GM21515 (cell line): Measurements from ENCODE around the gene LGALS3.
A peak's percentile ranks its signal among the peaks of the same experiment; 100 is the strongest.

Source experiments
- ATAC-seq: cut with Tn5 transposase; IDR thresholded peaks from one replicate; pipeline ENCODE4 v1.9.1; 2021; ENCODE audit not compliant: unreplicated experiment

LGALS3 gene

DNA sequence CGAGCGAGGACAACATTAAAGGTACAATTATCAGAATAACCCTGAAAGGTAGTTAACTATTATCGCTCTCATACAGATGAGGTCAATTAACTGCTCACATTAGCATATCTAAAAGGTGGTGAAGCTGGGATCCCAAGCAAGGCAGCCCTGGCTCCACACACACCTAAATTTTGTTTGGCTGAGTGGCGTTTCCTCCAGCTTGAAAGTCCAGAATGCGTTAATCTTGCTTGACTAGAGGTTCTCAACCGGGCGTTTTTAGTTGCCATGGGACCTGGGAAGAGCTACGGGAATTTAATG is 61.8 kb downstream of the LGALS3 start:
- peak; percentile 0 for ATAC-seq

- peak; percentile 97 for ATAC-seq
Measured at GRCh38 chr14:55191203-55192053, 62.4 kb downstream of the LGALS3 start, which contains the start of gene DLGAP5. Gene DLGAP5 (minus strand): TSS chr14:55191585. CDS start chr14:55189179, 2,406 bp downstream.

DNA sequence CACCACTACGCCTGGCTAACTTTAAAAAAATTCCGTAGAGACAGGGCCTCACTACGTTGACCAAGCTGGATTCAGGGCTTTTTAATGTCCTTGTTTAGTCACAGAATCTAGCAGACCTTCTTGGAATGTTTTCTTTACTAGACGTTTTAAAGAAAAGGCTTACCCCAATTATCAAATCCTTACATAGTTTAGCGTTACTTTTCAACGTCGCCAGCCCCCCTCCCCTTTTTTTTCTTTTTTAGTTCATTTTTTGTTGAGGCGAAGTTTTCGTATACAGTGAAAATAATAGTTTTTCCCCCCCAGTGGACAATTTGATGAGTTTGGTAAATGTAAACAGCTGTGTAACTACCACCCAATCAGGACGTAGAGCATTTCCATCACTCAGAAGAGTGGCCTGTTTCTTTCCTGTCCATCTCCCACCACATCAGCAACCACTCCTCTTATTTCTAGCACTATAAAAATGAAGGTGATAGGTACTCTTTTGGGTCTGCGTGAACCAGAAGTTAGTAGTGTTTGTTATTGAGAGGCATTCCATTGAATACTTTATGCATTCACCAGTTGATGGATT is 63.1 kb downstream of the LGALS3 start:
- ATAC-seq = no peak

- ATAC-seq = no peak
Measured at GRCh38 chr14:55194656-55195355, 65.8 kb downstream of the LGALS3 start.
